HEK293 (cell line): ENCODE measurements around the gene NDRG3.
A peak's percentile ranks its signal among the peaks of the same experiment; 100 is the strongest.

Source experiments
- KLF8 ChIP-seq: fragments of 450-650 bp; formaldehyde crosslinking; IDR thresholded peaks from 2 replicates; pipeline ENCODE4 v1.5.1; 2016; ENCODE audit warnings: missing biosample characterization, missing genetic modification characterization
- OVOL3 ChIP-seq: fragments of 450-650 bp; formaldehyde crosslinking; IDR thresholded peaks from 2 replicates; pipeline ENCODE4 v1.5.1; 2016; ENCODE audit warnings: missing biosample characterization, missing genetic modification characterization
- PATZ1 ChIP-seq: fragments of 450-650 bp; formaldehyde crosslinking; IDR thresholded peaks from 2 replicates; pipeline ENCODE4 v1.5.1; 2016; ENCODE audit warnings: missing biosample characterization, missing genetic modification characterization
- PRDM10 ChIP-seq: fragments of 450-650 bp; formaldehyde crosslinking; IDR thresholded peaks from 2 replicates; pipeline ENCODE4 v1.5.1; 2016; ENCODE audit warnings: missing biosample characterization, missing genetic modification characterization
- ZBTB48 ChIP-seq: fragments of 450-650 bp; formaldehyde crosslinking; IDR thresholded peaks from 2 replicates; pipeline ENCODE4 v1.5.1; 2016; ENCODE audit warnings: missing biosample characterization, missing genetic modification characterization
- ZFP69B ChIP-seq: fragments of 450-650 bp; formaldehyde crosslinking; IDR thresholded peaks from 2 replicates; pipeline ENCODE4 v1.5.1; 2016; ENCODE audit warnings: missing biosample characterization, missing genetic modification characterization
- ZNF114 ChIP-seq: fragments of 450-650 bp; formaldehyde crosslinking; IDR thresholded peaks from 2 replicates; pipeline ENCODE4 v1.5.0; 2017; ENCODE audit warnings: missing biosample characterization, missing genetic modification characterization
- ZNF133 ChIP-seq: fragments of 450-650 bp; formaldehyde crosslinking; IDR thresholded peaks from 2 replicates; pipeline ENCODE4 v1.5.1; 2016; ENCODE audit warnings: missing biosample characterization, missing genetic modification characterization
- ZNF23 ChIP-seq: fragments of 450-650 bp; formaldehyde crosslinking; IDR thresholded peaks from 2 replicates; pipeline ENCODE4 v1.5.1; 2016; ENCODE audit warnings: missing biosample characterization, missing genetic modification characterization, borderline replicate concordance
- ZNF280D ChIP-seq: fragments of 450-650 bp; formaldehyde crosslinking; IDR thresholded peaks from 2 replicates; pipeline ENCODE4 v1.5.1; 2016; ENCODE audit warnings: missing biosample characterization, missing genetic modification characterization
- ZNF302 ChIP-seq: fragments of 450-650 bp; formaldehyde crosslinking; IDR thresholded peaks from 2 replicates; pipeline ENCODE4 v1.5.1; 2016; ENCODE audit warnings: missing biosample characterization, missing genetic modification characterization, low read depth
- ZNF311 ChIP-seq: fragments of 450-650 bp; formaldehyde crosslinking; IDR thresholded peaks from 2 replicates; pipeline ENCODE4 v1.5.1; 2017; ENCODE audit warnings: missing biosample characterization, missing genetic modification characterization, borderline replicate concordance
- ZNF335 ChIP-seq: fragments of 450-650 bp; formaldehyde crosslinking; conservative IDR thresholded peaks from 2 replicates; pipeline ENCODE4 v1.5.1; 2016; ENCODE audit warnings: missing biosample characterization, missing genetic modification characterization
- ZNF366 ChIP-seq: fragments of 450-650 bp; formaldehyde crosslinking; conservative IDR thresholded peaks from 2 replicates; pipeline ENCODE4 v1.5.1; 2016; ENCODE audit warnings: missing biosample characterization, missing genetic modification characterization
- ZNF37A ChIP-seq: fragments of 450-650 bp; IDR thresholded peaks from 2 replicates; pipeline ENCODE4 v1.5.1; 2018; ENCODE audit warnings: missing biosample characterization, missing genetic modification characterization
- ZNF404 ChIP-seq: fragments of 450-650 bp; formaldehyde crosslinking; IDR thresholded peaks from 2 replicates; pipeline ENCODE4 v1.5.1; 2017; ENCODE audit warnings: missing biosample characterization, missing genetic modification characterization
- ZNF426 ChIP-seq: fragments of 450-650 bp; formaldehyde crosslinking; IDR thresholded peaks from 2 replicates; pipeline ENCODE4 v1.5.1; 2017; ENCODE audit warnings: missing biosample characterization, missing genetic modification characterization, mild to moderate bottlenecking, inconsistent platforms, moderate library complexity
- ZNF48 ChIP-seq: fragments of 450-650 bp; formaldehyde crosslinking; IDR thresholded peaks from 2 replicates; pipeline ENCODE4 v1.5.1; 2016; ENCODE audit warnings: missing biosample characterization, missing genetic modification characterization
- ZNF518A ChIP-seq: fragments of 450-650 bp; formaldehyde crosslinking; conservative IDR thresholded peaks from 2 replicates; pipeline ENCODE4 v1.5.1; 2016; ENCODE audit warnings: low read depth, missing biosample characterization, missing genetic modification characterization
- ZNF561 ChIP-seq: fragments of 450-650 bp; IDR thresholded peaks from 2 replicates; pipeline ENCODE4 v1.5.1; 2018; ENCODE audit warnings: missing biosample characterization, missing genetic modification characterization, borderline replicate concordance
- ZNF707 ChIP-seq: fragments of 450-650 bp; formaldehyde crosslinking; IDR thresholded peaks from 2 replicates; pipeline ENCODE4 v1.5.1; 2016; ENCODE audit warnings: missing biosample characterization, missing genetic modification characterization
- ZNF747 ChIP-seq: fragments of 450-650 bp; formaldehyde crosslinking; IDR thresholded peaks from 2 replicates; pipeline ENCODE4 v1.5.1; 2016; ENCODE audit warnings: missing biosample characterization, missing genetic modification characterization
- ZNF777 ChIP-seq: fragments of 450-650 bp; formaldehyde crosslinking; IDR thresholded peaks from 2 replicates; pipeline ENCODE4 v1.5.1; 2017; ENCODE audit warnings: missing biosample characterization, missing genetic modification characterization, borderline replicate concordance
- ZSCAN18 ChIP-seq: fragments of 450-650 bp; formaldehyde crosslinking; IDR thresholded peaks from 2 replicates; pipeline ENCODE4 v1.5.1; 2016; ENCODE audit warnings: missing biosample characterization, missing genetic modification characterization

The NDRG3 gene

GRCh38 chr20:36773597-36774390, 27.9 kb upstream of the NDRG3 start, which contains the start of gene DSN1 (continued):
- TF ChIP-seq ZNF707 (tag by site-specific recombination) (no peak), KLF8 (peak; percentile 77), ZNF777 (no peak), ZNF114 (tag by site-specific recombination) (no peak), ZNF302 (tag by site-specific recombination) (no peak), PATZ1 (tag by site-specific recombination) (no peak; the same call in 1 of the 2 replicates), ZNF280D (no peak), ZNF133 (tag by site-specific recombination) (no peak), ZNF23 (tag by site-specific recombination) (no peak), ZNF366 (no peak; the same call in 1 of the 2 replicates), ZNF518A (tag by site-specific recombination) (0 out of 2 replicates have a peak, but pooled peaks have one; percentile 27), ZFP69B (tag by site-specific recombination) (no peak), ZBTB48 (tag by site-specific recombination) (peak; percentile 89), ZNF426 (tag by site-specific recombination) (no peak), OVOL3 (no peak), ZNF311 (tag by site-specific recombination) (no peak), PRDM10 (tag by site-specific recombination) (peak; percentile 80), ZSCAN18 (tag by site-specific recombination) (no peak), ZNF404 (tag by site-specific recombination) (no peak), ZNF335 (tag by site-specific recombination) (peak; percentile 97), ZNF747 (tag by site-specific recombination) (no peak), ZNF561 (peak; percentile 71), ZNF48 (tag by site-specific recombination) (no peak), ZNF37A (tag by site-specific recombination) (no peak)
